Gastrocnemius medialis (tissue), 4 donors: Measurements from ENCODE around the gene ERO1A.

ENCODE experiments used
- POLR2A ChIP-seq, 2 donors: fragments of 450-650 bp; IDR thresholded peaks; one replicate each; pipeline ENCODE4 v1.6.1; 2017; ENCODE audit warnings: antibody characterized with exemption in 2 of 2, mild to moderate bottlenecking in 2 of 2, moderate library complexity in 2 of 2
- TF ChIP-seq, protein P1 (sequence below), 5 experiments: fragments of 450-650 bp in 3 of 5; fragments of 200-600 bp in 2 of 5; sonication (generic) in 2 of 5; IDR thresholded peaks in 4 of 5; conservative IDR thresholded peaks in 1 of 5; 1 replicate in 4 of 5; 2 replicates in 1 of 5; pipeline ENCODE4 v1.5.1; 2016 to 2019; ENCODE audit warnings: antibody characterized with exemption in 5 of 5, mild to moderate bottlenecking in 3 of 5, moderate library complexity in 3 of 5

DNA sequence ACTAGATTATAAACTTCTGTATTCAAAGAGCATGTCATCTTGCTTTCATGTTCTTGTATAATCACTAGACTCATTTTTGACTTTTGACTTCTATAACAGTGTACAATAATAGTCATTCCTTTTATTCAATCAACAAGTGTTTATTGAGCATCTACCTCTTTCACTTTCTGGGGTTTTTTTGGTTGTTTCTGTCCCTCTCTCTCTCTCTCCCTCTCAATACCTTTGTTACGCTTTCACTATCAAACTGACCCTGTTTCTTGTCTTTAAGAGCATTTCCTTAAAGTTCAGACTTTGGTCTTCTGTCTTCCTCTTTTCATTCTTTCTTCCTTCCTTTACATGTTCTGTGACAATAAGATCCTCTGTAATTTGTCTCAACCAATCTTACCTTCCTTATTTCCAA, 93.2 kb downstream of the ERO1A start:
- TF ChIP-seq, protein P1, sequence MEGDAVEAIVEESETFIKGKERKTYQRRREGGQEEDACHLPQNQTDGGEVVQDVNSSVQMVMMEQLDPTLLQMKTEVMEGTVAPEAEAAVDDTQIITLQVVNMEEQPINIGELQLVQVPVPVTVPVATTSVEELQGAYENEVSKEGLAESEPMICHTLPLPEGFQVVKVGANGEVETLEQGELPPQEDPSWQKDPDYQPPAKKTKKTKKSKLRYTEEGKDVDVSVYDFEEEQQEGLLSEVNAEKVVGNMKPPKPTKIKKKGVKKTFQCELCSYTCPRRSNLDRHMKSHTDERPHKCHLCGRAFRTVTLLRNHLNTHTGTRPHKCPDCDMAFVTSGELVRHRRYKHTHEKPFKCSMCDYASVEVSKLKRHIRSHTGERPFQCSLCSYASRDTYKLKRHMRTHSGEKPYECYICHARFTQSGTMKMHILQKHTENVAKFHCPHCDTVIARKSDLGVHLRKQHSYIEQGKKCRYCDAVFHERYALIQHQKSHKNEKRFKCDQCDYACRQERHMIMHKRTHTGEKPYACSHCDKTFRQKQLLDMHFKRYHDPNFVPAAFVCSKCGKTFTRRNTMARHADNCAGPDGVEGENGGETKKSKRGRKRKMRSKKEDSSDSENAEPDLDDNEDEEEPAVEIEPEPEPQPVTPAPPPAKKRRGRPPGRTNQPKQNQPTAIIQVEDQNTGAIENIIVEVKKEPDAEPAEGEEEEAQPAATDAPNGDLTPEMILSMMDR (IDR thresholded peaks at IDR 0.05 in 4 of 5, conservative IDR thresholded peaks at IDR 0.05 in 1 of 5): no peak
- no peak for TF ChIP-seq POLR2A (IDR thresholded peaks at IDR 0.05)
